Upper lobe of left lung (tissue), 6 donors: ENCODE data around the gene BMP7. TPM values are rescaled to one million over a fixed set of nuclear protein-coding genes. Genes with fewer than 3 reads are reported as not detected.

Experiments used
- ATAC-seq, 2 donors: fragments of 200-7000 bp; cut with Tn5 transposase; one replicate each; pipeline ENCODE4 v1.9.1; 2022; ENCODE audit warnings: mild to moderate bottlenecking in 2 of 2, moderate library complexity in 2 of 2; ENCODE audit not compliant: low FRiP score in 2 of 2
- DNase-seq, 2 donors: peaks; one replicate each; pipeline ENCODE4 v3.0.0-alpha.2; 2019 to 2020
- H3K27ac ChIP-seq, 4 donors: fragments of 200-600 bp; sonication (generic); one replicate each; pipeline ENCODE4 v1.5.1; 2016 to 2019
- H3K27me3 ChIP-seq, 4 donors: fragments of 200-600 bp; sonication (generic); one replicate each; pipeline ENCODE4 v1.5.1; 2017 to 2019
- H3K36me3 ChIP-seq, 4 donors: fragments of 200-600 bp; sonication (generic); one replicate each; pipeline ENCODE4 v1.5.1; 2016 to 2019
- H3K4me1 ChIP-seq, 4 donors: fragments of 200-600 bp; sonication (generic); one replicate each; pipeline ENCODE4 v1.5.1; 2018 to 2019
- H3K4me3 ChIP-seq, 4 donors: fragments of 200-600 bp; sonication (generic); one replicate each; pipeline ENCODE4 v1.5.1; 2017 to 2019; ENCODE audit warnings: mild to moderate bottlenecking in 2 of 4, moderate library complexity in 1 of 4
- H3K9me3 ChIP-seq, 4 donors: fragments of 200-600 bp; sonication (generic); one replicate each; pipeline ENCODE4 v1.5.1; 2018 to 2019
- EP300 ChIP-seq, 4 donors: sonication (generic); formaldehyde crosslinking; IDR thresholded peaks; one replicate each; pipeline ENCODE4 v1.5.1; 2017; ENCODE audit warnings: antibody characterized with exemption in 4 of 4, control low read depth in 2 of 4
- POLR2A ChIP-seq, 4 donors: fragments of 450-650 bp; IDR thresholded peaks; one replicate each; pipeline ENCODE4 v1.5.1; 2016 to 2017; ENCODE audit warnings: antibody characterized with exemption in 4 of 4, mild to moderate bottlenecking in 2 of 4
- POLR2AphosphoS5 ChIP-seq, 2 donors: sonication (generic); formaldehyde crosslinking; IDR thresholded peaks; one replicate each; pipeline ENCODE4 v1.5.1; 2017; ENCODE audit warnings: antibody characterized with exemption in 2 of 2
- WGBS, 2 donors: methylation state at CpG; one replicate each; pipeline ENCODE4 v1.1.5; 2017 to 2018; 5-methylcytosine and 5-hydroxymethylcytosine counted together
- total RNA-seq, 6 donors: library from RNA; depleted of rRNA in 4 of 6; stranded (reverse); fragments of >200 nt in 4 of 6; gene quantifications; one replicate each; pipeline versions ENCODE4 v1.1.0 to v1.2.1, GENCODE V29; 2016 to 2021
- TF ChIP-seq, protein P1 (sequence below), 6 experiments: fragments of 450-650 bp in 4 of 6; fragments of 200-600 bp in 2 of 6; sonication (generic) in 2 of 6; IDR thresholded peaks; one replicate each; pipeline ENCODE4 v1.5.1; 2016 to 2019; ENCODE audit warnings: antibody characterized with exemption in 6 of 6
- donor health status: DM: no; HTN: no; CAD: no; lungs with moderate emphysema.
- donor health status: DM: no; HTN: yes; CAD: no; lungs with severe emphysema.

Gene BMP7
- total RNA-seq, 6 donors from 2014 or later = 0.30 to 4.0 (median 2.6) TPM; not detected in 1

DNA sequence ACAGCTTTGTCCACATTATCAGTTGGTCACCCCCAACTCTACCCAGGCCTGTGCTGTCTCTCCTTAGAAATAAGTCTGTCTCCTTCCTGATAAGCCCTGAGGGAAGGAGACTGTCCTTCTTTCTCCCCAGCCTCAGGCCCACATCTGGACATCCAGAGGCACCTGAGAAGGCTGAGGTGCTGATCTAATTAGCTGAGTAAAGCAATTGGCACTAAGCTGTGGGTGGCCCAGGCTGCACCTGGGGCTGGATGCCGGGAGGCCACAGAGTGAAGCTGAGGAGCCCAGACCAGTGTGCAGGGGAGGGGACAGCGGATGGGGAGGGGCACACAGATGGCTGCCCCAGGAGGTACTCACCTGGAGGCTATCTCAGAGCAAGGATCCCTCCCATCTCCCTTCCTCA is 26.2 kb upstream of the BMP7 start:
- ATAC-seq = no peak
- Histone ChIP-seq H3K36me3 (no peaks in the 10 kb centered on the region), H3K27ac (no peak overlapping the region), H3K4me1 (peaks cover 0 to 3% (median 0%) of the 10 kb centered on the region in 4 donors), H3K27me3 (no peaks in the 10 kb centered on the region), H3K9me3 (no peaks in the 10 kb centered on the region), H3K4me3 (no peak overlapping the region)
- DNase-seq = no peak
- TF ChIP-seq, protein P1, sequence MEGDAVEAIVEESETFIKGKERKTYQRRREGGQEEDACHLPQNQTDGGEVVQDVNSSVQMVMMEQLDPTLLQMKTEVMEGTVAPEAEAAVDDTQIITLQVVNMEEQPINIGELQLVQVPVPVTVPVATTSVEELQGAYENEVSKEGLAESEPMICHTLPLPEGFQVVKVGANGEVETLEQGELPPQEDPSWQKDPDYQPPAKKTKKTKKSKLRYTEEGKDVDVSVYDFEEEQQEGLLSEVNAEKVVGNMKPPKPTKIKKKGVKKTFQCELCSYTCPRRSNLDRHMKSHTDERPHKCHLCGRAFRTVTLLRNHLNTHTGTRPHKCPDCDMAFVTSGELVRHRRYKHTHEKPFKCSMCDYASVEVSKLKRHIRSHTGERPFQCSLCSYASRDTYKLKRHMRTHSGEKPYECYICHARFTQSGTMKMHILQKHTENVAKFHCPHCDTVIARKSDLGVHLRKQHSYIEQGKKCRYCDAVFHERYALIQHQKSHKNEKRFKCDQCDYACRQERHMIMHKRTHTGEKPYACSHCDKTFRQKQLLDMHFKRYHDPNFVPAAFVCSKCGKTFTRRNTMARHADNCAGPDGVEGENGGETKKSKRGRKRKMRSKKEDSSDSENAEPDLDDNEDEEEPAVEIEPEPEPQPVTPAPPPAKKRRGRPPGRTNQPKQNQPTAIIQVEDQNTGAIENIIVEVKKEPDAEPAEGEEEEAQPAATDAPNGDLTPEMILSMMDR (IDR thresholded peaks at IDR 0.05) = no peak
- TF ChIP-seq EP300 (IDR thresholded peaks at IDR 0.05) (no peak), POLR2AphosphoS5 (IDR thresholded peaks at IDR 0.05) (no peak), POLR2A (IDR thresholded peaks at IDR 0.05) (no peak)
- 62 to 72% methylated on average over 2 of the region's 2 CpGs for WGBS, 2 donors

DNA sequence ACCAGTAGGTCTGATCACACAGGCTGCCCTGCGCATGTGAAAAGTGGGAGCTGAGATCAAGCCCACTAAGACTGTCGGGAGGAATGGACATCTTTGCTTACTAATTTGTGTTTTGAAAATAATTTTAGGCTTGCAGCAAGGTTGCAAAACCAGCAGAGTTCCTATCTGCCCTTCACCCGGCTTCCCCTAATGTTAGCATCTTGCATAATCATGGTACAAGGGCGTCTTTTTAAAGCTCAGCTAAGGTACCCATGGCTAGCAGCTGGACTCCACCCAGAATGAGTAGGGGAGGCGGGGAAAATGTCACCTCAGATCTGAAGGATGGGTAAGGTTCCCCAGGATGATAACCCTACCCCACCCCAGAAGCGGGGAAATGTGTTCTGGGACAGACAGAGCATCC is 25.3 kb upstream of the BMP7 start:
- 76 to 80% methylated on average over 6 of the region's 6 CpGs for WGBS, 2 donors
- no peaks in the 10 kb centered on the region for H3K36me3 ChIP-seq
- ATAC-seq = no peak
- no peak overlapping the region for H3K4me3 ChIP-seq
- DNase-seq = no peak
- no peaks in the 10 kb centered on the region for H3K9me3 ChIP-seq
- no peak for TF ChIP-seq POLR2A (IDR thresholded peaks at IDR 0.05)
- no peak for TF ChIP-seq EP300 (IDR thresholded peaks at IDR 0.05)
- no peak for TF ChIP-seq POLR2AphosphoS5 (IDR thresholded peaks at IDR 0.05)
- TF ChIP-seq, protein P1 (IDR thresholded peaks at IDR 0.05) = no peak
- H3K27ac ChIP-seq = no peak overlapping the region
- no peaks in the 10 kb centered on the region for H3K27me3 ChIP-seq
- H3K4me1 ChIP-seq = peaks cover 0 to 6% (median 0%) of the 10 kb centered on the region in 4 donors

- Histone ChIP-seq H3K4me1 (peaks cover 0 to 6% (median 0%) of the 10 kb centered on the region in 4 donors), H3K36me3 (no peaks in the 10 kb centered on the region), H3K27me3 (no peaks in the 10 kb centered on the region), H3K27ac (no peak overlapping the region), H3K4me3 (no peak overlapping the region), H3K9me3 (no peaks in the 10 kb centered on the region)
- no peak for DNase-seq
- WGBS, 2 donors = 62 to 72% methylated on average over 10 of the region's 10 CpGs
- ATAC-seq = no peak
- TF ChIP-seq POLR2AphosphoS5 (IDR thresholded peaks at IDR 0.05) (no peak), POLR2A (IDR thresholded peaks at IDR 0.05) (no peak), EP300 (IDR thresholded peaks at IDR 0.05) (no peak)
- TF ChIP-seq, protein P1 (IDR thresholded peaks at IDR 0.05) = no peak
These were observed 24.6 kb upstream of the BMP7 start for GRCh38 chr20:57291003-57291402.

DNA sequence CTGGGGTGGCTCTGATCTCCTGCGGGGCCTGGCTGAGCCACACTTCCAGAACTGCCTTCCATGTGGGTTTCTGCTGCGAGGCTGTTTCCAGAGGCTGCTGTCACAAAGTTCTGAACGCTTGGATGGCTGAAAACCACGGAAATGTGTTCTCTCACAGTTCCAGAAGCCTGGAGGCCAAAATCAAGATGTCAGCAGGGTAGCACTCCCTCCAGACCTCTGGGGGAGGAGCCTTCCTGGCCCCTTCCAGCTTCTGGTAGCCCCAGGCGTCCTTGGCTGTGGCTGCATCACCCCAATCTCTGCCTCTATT is 23.7 kb upstream of the BMP7 start:
- TF ChIP-seq EP300 (IDR thresholded peaks at IDR 0.05) (no peak), POLR2AphosphoS5 (IDR thresholded peaks at IDR 0.05) (no peak), POLR2A (IDR thresholded peaks at IDR 0.05) (no peak)
- TF ChIP-seq, protein P1 (IDR thresholded peaks at IDR 0.05) = no peak
- no peak for ATAC-seq
- Histone ChIP-seq H3K4me1 (peaks cover 0 to 6% (median 0%) of the 10 kb centered on the region in 4 donors), H3K27me3 (no peaks in the 10 kb centered on the region), H3K36me3 (no peaks in the 10 kb centered on the region), H3K27ac (no peak overlapping the region), H3K9me3 (no peaks in the 10 kb centered on the region), H3K4me3 (no peak overlapping the region)
- WGBS, 2 donors = 73 to 74% methylated on average over 1 to 5 of the region's 5 CpGs
- no peak for DNase-seq

GRCh38 chr20:57289391-57290177 is 23.1 kb upstream of the BMP7 start:
- DNase-seq = no peak
- Histone ChIP-seq H3K4me1 (peaks cover 0 to 6% (median 0%) of the 10 kb centered on the region in 4 donors), H3K4me3 (no peak overlapping the region), H3K27me3 (no peaks in the 10 kb centered on the region), H3K36me3 (no peaks in the 10 kb centered on the region), H3K9me3 (no peaks in the 10 kb centered on the region), H3K27ac (no peak overlapping the region)
- TF ChIP-seq POLR2A (IDR thresholded peaks at IDR 0.05) = no peak
- no peak for TF ChIP-seq EP300 (IDR thresholded peaks at IDR 0.05)
- TF ChIP-seq, protein P1 (IDR thresholded peaks at IDR 0.05) = no peak
- no peak for TF ChIP-seq POLR2AphosphoS5 (IDR thresholded peaks at IDR 0.05)
- 49 to 53% methylated on average over 6 to 8 of the region's 8 CpGs for WGBS, 2 donors
- no peak for ATAC-seq
